HG02981 (cell line): Measurements from ENCODE around the gene MYRF.

Experiments
- ATAC-seq: cut with Tn5 transposase; IDR thresholded peaks from one replicate; pipeline ENCODE4 v1.9.1; 2021; ENCODE audit warnings: mild to moderate bottlenecking, moderate library complexity; ENCODE audit not compliant: unreplicated experiment

MYRF gene

GRCh38 chr11:61775606-61776554 lies 23.4 kb downstream of the MYRF start:
- no peak for ATAC-seq

GRCh38 chr11:61776561-61777075 lies 24.2 kb downstream of the MYRF start:
- ATAC-seq = no peak

- ATAC-seq = no peak
Observed at GRCh38 chr11:61777234-61778090, 25.0 kb downstream of the MYRF start.

- ATAC-seq = no peak
Observed at GRCh38 chr11:61778357-61778886, 26.0 kb downstream of the MYRF start.

GRCh38 chr11:61778920-61779650 lies 26.6 kb downstream of the MYRF start:
- ATAC-seq = no peak

GRCh38 chr11:61779666-61780525 lies 27.5 kb downstream of the MYRF start:
- no peak for ATAC-seq

GRCh38 chr11:61780581-61781162 lies 28.2 kb downstream of the MYRF start:
- no peak for ATAC-seq

- no peak for ATAC-seq
Observed at GRCh38 chr11:61781585-61781984, 29.1 kb downstream of the MYRF start.

- ATAC-seq = no peak
Observed at GRCh38 chr11:61782299-61782698, 29.9 kb downstream of the MYRF start.

- ATAC-seq = no peak
Observed at GRCh38 chr11:61782841-61783240, 30.4 kb downstream of the MYRF start.

GRCh38 chr11:61783717-61784505 lies 31.5 kb downstream of the MYRF start:
- no peak for ATAC-seq

- ATAC-seq = no peak
Observed at GRCh38 chr11:61784506-61784805, 32.0 kb downstream of the MYRF start.

- ATAC-seq = no peak
Observed at GRCh38 chr11:61785837-61786402, 33.5 kb downstream of the MYRF start.

GRCh38 chr11:61787928-61788491 lies 35.6 kb downstream of the MYRF start:
- no peak for ATAC-seq

GRCh38 chr11:61791737-61792309 lies 39.4 kb downstream of the MYRF start:
- peak; percentile 25 for ATAC-seq

GRCh38 chr11:61792310-61793082 lies 40.1 kb downstream of the MYRF start, which contains the start of the genes FEN1 and TMEM258:
Gene FEN1 (plus strand): TSS chr11:61792911. CDS start chr11:61795362, 2,451 bp downstream.
Gene TMEM258 (minus strand): TSS chr11:61792599. CDS start chr11:61792558, 41 bp downstream.
- ATAC-seq = peak; percentile 76
